Spinal cord (tissue), 10 donors: ENCODE measurements around the gene ABCG8. TPM values are rescaled to one million over a fixed set of nuclear protein-coding genes. Genes with fewer than 3 reads are reported as not detected.

ENCODE experiments used
- DNase-seq, 6 donors: peaks; one replicate each; pipeline versions ENCODE4 v3.0.0 to v3.0.0-alpha.2; 2013 to 2015; ENCODE audit warnings: low spot score in 6 of 6, low read depth in 4 of 6
- H3K27ac ChIP-seq: one replicate; pipeline ENCODE4 v1.5.1; 2013; ENCODE audit warnings: low read depth, low read length, control low read depth
- H3K27me3 ChIP-seq: one replicate; pipeline ENCODE4 v1.6.1; 2013; ENCODE audit warnings: low read length; ENCODE audit not compliant: control insufficient read depth, insufficient read depth
- H3K36me3 ChIP-seq: one replicate; pipeline ENCODE4 v1.6.1; 2013; ENCODE audit warnings: low read length; ENCODE audit not compliant: control insufficient read depth, insufficient read depth
- H3K4me1 ChIP-seq: one replicate; pipeline ENCODE4 v1.6.1; 2013; ENCODE audit warnings: low read length; ENCODE audit not compliant: control insufficient read depth, insufficient read depth
- H3K4me3 ChIP-seq: one replicate; pipeline ENCODE4 v1.5.1; 2013; ENCODE audit warnings: low read depth, low read length, control low read depth
- H3K9me3 ChIP-seq: one replicate; pipeline ENCODE4 v1.6.1; 2013; ENCODE audit warnings: low read length; ENCODE audit not compliant: control insufficient read depth, insufficient read depth
- WGBS: methylation state at CpG from one replicate; pipeline ENCODE4 v1.1.5; 2013; ENCODE audit warnings: missing lambda C conversion rate; ENCODE audit not compliant: insufficient coverage; 5-methylcytosine and 5-hydroxymethylcytosine counted together
- polyA plus RNA-seq, 2 donors: library from polyadenylated mRNA; unstranded; fragments of 120-200 nt; gene quantifications; one replicate each; pipeline ENCODE4 v1.2.1, GENCODE V29; 2013; ENCODE audit not compliant: insufficient read length in 2 of 2
- total RNA-seq, 2 donors: library from RNA; depleted of rRNA in 1 of 2; stranded (reverse); fragments of 120-200 nt in 1 of 2; fragments of >200 nt in 1 of 2; gene quantifications; one replicate each; pipeline versions ENCODE4 v1.2.3 to v1.2.4, GENCODE V29; 2013 to 2014
- donor health status: healthy.

Gene ABCG8
- total and polyA plus RNA-seq, 4 donors = 0.33 to 1.7 (median 1.2) TPM

DNA sequence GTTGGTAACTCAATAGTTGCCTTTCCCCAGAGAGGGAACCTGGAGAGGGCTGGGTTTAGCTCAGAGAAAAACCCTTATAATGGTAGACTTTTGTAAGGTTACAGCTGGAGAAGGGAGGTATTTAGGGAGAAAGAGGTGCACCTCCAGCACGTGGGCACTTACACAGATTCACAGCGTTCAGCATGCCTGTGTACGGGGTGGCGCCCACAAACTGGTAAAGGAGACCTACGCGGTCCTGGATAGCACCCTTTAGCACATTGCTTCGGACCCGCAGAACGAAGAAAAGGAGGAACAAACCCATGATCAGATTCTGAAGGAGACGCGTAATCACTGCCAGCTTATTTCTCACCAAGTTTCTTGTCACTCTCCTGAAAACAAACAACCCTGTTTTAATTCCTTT lies 15.0 kb upstream of the ABCG8 start:
- H3K4me1 ChIP-seq = no peaks in the 10 kb centered on the region
- WGBS = 88% methylated on average over 3 of the region's 11 CpGs
- H3K4me3 ChIP-seq = no peak overlapping the region
- H3K9me3 ChIP-seq = no peaks in the 10 kb centered on the region
- no peaks in the 10 kb centered on the region for H3K36me3 ChIP-seq
- no peak overlapping the region for H3K27ac ChIP-seq
- DNase-seq = no peak
- no peaks in the 10 kb centered on the region for H3K27me3 ChIP-seq

DNA sequence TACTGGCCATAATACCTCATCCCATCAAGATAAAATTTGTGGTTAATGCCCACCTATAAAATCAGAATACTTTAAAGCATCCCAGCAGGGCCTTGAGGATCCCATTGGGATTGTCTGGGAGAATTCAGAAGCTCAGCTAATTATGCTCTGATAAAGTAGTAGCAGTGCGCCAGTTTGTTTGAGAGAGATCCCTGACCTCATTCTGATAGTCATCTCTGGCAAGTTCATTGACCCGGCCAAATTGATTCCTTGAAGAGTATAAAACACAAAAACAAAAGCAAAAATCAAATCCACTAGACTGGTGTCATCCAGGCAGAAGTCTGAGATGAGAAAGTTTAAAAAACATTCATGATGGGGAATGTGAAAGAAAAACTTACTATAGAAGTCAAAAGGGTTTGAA lies 14.3 kb upstream of the ABCG8 start:
- Histone ChIP-seq H3K36me3 (no peaks in the 10 kb centered on the region), H3K4me3 (no peak overlapping the region), H3K27ac (no peak overlapping the region), H3K27me3 (no peaks in the 10 kb centered on the region), H3K4me1 (no peaks in the 10 kb centered on the region), H3K9me3 (no peaks in the 10 kb centered on the region)
- no peak for DNase-seq
- no CpG with 5 or more reads among the region's 2 CpGs for WGBS

DNA sequence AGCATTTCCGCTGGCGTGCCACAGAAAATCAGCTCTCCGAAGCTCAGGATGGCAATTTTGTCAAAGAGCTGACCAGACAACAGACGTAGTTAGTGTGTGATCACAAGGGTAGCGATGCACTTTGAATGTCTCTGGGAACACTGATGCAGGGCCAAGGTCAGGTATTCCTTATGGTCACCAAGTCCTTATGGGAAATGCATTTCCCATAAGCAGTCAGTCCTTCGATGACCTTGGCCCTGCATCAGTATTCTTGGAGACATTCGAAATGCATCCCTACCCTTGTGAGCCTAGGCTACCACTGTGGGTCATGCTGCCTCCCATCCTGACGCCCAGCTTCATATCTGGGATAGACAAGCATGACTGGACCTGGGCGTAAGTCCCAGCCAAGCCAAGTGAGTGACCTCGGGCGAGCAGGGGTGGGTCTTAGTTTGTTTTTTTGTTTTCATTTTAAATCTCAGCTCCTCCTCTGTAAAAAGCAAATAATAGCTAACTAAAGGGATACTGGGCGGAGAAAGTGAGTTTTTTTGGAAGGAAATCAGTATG lies 13.7 kb upstream of the ABCG8 start:
- H3K27ac ChIP-seq = no peak overlapping the region
- no peaks in the 10 kb centered on the region for H3K4me1 ChIP-seq
- 89% methylated on average over 9 of the region's 12 CpGs for WGBS
- H3K36me3 ChIP-seq = no peaks in the 10 kb centered on the region
- H3K27me3 ChIP-seq = peaks cover 2% of the 10 kb centered on the region
- H3K4me3 ChIP-seq = no peak overlapping the region
- no peak for DNase-seq
- no peaks in the 10 kb centered on the region for H3K9me3 ChIP-seq

DNA sequence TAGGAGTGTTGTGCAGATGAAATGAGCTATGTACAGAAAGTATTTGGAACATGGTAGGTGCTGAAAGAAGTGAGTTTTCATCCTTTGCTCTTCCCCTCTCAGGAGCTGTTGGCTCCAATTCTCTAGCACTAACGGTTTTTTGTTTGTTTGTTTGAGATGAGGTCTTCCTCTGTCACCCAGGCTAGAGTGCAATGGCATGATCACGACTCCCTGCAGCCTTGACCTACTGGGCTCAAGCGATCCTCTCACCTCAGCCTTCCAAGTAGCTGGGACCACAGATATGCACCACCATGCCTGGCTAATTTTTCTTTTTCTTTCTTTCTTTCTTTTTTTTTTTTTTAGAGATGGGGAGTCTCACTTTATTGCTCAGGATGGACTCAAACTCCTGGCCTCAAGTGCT lies 12.9 kb upstream of the ABCG8 start:
- no peaks in the 10 kb centered on the region for H3K4me1 ChIP-seq
- DNase-seq = no peak
- H3K27me3 ChIP-seq = peaks cover 2% of the 10 kb centered on the region
- H3K9me3 ChIP-seq = no peaks in the 10 kb centered on the region
- H3K27ac ChIP-seq = no peak overlapping the region
- no peak overlapping the region for H3K4me3 ChIP-seq
- 80% methylated on average over 1 of the region's 3 CpGs for WGBS
- no peaks in the 10 kb centered on the region for H3K36me3 ChIP-seq

DNA sequence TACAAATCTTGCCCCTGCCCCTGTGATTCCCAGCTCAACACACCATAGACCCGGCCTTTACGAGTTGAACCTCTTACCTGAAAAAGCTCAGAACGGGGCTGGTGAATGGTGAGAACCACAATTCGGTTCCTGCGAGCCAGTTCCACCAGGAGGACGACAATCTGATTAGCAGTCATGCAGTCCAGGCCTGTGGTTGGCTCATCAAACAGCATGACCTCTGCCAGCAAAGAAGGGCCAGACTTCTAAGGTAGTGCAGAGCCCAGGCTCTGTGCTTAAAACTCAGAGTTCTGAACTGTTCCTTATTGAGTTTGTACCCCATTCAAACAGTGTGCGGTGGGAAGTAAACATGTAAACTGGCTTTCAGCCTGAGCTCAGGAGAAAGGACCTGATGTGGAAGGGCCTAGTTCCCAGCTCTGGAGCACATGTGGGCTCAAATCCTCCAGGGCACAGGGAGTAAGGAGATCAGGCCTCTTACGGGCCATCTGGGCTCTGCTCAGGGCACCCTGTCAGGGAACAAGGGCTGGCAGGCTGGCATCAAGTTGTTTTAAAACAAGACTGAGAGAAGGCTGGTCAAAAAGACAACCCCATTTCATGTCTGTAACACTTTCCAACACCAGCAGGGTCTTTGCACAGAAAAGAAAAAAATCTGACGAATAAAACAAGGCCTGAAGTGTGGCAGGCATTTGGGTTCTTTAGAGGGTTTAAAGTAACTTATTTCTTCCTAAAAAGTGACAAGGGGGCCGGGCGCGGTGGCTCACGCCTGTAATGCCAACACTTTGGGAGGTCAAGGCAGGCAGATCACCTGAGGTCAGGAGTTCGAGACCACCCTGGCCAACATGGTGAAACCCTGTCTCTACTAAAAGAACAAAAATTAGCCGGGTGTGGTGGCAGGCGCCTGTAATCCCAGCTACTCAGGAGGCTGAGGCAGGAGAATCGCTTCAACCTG lies 12.2 kb upstream of the ABCG8 start:
- Histone ChIP-seq H3K36me3 (no peaks in the 10 kb centered on the region), H3K27ac (no peak overlapping the region), H3K4me1 (peaks cover 3% of the 10 kb centered on the region), H3K27me3 (peaks cover 5% of the 10 kb centered on the region), H3K4me3 (no peak overlapping the region), H3K9me3 (no peaks in the 10 kb centered on the region)
- WGBS = 88% methylated on average over 12 of the region's 17 CpGs
- DNase-seq = no peak

DNA sequence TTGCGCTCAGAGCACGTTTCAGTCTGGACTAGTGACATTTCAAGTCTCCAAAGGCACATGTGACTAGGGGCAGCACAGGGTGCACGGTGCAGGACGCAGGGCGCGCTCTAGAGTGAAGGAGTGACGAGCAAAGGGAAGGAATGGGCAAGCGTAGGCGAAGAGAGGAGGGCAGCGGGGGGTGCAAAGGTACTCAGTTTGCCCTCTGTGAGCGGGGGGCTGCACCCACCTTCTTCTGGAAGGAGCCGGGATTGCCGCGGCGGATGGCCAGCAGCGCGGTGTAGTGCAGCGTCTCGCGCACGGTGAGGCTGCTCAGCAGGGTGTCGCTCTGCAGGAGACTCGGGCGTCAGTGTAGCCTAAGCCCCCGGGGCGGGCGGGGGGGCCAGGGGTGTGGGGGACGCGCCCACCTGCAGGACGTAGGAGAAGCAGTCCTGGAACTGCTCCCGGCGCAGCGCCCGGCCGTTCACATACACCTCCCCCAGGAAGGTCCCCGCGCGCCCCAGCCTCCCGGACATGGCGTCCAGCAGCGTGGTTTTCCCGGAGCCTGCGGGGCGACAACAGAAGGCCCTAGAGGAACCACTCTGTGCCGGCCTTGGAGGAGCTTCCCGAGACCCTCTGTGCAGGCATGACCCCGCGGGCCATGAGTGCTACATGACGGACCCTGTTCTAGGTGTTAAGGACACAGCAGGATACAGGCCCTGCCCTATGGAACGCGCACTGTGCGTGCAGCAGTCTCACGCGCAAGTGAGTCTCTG lies 7.1 kb upstream of the ABCG8 start:
- Histone ChIP-seq H3K4me1 (peaks cover 8% of the 10 kb centered on the region), H3K27me3 (peaks cover 5% of the 10 kb centered on the region), H3K36me3 (no peaks in the 10 kb centered on the region), H3K4me3 (peak overlapping the region; percentile 3), H3K9me3 (no peaks in the 10 kb centered on the region), H3K27ac (no peak overlapping the region)
- 6% methylated on average over 54 of the region's 54 CpGs for WGBS
- DNase-seq = peak in 2 of 6 donors; percentile 29 to 52

DNA sequence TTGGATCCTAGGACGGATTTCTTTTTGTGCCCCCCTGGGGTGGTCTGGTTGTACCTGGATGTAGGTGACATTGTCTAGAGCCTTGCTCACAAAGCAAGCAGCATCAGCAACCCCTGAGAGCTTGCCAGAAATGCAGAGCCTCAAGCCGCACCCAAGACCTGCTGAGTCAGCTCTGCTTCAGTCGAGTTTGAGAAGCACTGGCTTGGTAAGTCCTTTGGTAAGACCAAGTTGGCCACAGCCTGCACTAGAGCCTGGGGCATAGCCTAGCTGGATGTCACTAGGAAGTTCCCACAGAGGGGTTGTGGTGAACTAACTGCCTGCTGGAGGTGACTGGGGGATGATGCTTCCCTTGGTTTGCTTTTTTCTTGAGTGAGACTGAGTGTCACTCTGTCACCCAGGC lies 6.3 kb upstream of the ABCG8 start:
- H3K4me3 ChIP-seq = no peak overlapping the region
- no peaks in the 10 kb centered on the region for H3K9me3 ChIP-seq
- peaks cover 5% of the 10 kb centered on the region for H3K27me3 ChIP-seq
- peaks cover 8% of the 10 kb centered on the region for H3K4me1 ChIP-seq
- no peak overlapping the region for H3K27ac ChIP-seq
- no peaks in the 10 kb centered on the region for H3K36me3 ChIP-seq
- WGBS = 59% methylated on average over 3 of the region's 3 CpGs
- peak in 2 of 6 donors; percentile 16 to 25 for DNase-seq

DNA sequence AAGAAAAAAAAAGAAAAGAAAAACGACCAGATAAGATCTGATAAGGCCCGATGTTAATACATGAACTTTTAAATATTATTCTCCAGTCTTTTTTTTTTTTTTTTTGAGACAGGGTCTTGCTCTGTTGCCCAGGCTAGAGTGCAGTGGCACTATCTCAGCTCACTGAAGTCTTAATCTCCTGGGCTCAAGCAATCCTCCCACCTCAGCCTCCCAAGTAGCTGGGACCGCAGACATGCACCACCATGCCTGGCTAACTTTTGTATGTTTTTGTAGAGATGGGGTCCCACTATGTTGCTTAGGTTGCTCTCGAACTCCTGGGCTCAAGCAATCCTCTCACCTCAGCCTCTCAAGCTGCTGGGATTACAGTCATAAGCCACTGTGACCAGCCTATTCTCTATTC lies 1.7 kb upstream of the ABCG8 start:
- WGBS = no CpG with 5 or more reads among the region's 4 CpGs
- Histone ChIP-seq H3K27me3 (no peaks in the 10 kb centered on the region), H3K36me3 (no peaks in the 10 kb centered on the region), H3K9me3 (no peaks in the 10 kb centered on the region), H3K4me3 (no peak overlapping the region), H3K4me1 (peaks cover 2% of the 10 kb centered on the region), H3K27ac (no peak overlapping the region)
- no peak for DNase-seq

DNA sequence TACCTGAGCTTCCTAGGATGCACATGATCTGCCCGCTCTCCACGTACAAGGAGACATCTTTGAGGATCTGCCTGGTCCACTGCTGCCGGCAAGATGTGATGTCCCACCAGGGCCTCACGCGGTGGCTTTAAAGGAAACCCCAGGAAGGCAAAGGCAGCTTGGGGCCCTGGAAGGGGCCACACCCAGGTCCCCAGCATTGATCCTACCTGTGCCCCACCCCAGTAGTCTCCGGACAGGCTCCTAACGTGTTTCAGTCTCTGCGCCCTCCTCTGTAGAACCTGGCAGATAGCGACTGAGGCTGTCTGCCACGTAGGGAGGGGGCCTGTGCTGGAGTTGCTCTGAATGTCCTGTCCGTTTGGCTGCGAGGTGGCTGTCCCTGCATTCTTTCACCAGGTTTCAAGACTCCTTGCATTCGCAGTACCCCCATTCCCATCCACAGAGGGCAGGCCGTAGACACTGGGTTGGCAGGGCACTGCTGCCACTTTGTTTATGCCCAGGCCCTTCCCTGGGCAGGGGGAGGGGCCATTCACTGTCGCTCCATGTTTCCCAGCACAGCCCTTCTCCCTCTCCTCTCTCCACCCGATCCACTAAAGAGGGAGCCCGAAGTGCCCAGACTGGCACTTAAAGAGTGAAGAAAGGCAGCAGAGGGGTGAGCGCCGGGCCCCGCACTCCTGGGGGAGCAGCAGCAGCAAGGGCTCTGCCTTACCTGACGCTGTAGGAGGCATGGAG lies 776 bp upstream of the ABCG8 start:
- H3K4me1 ChIP-seq = no peaks in the 10 kb centered on the region
- DNase-seq = no peak
- no peaks in the 10 kb centered on the region for H3K36me3 ChIP-seq
- no peak overlapping the region for H3K4me3 ChIP-seq
- WGBS = 85% methylated on average over 20 of the region's 21 CpGs
- H3K9me3 ChIP-seq = no peaks in the 10 kb centered on the region
- H3K27ac ChIP-seq = no peak overlapping the region
- H3K27me3 ChIP-seq = no peaks in the 10 kb centered on the region
